Measurements from ENCODE around the gene DBI. TPM values are rescaled to one million over a fixed set of nuclear protein-coding genes. Genes with fewer than 3 reads are reported as not detected.

The DBI gene
- total and polyA plus RNA-seq, 2 donors from 2014 or later, result 135 to 1,066 TPM

GRCh38 chr2:119416299-119416923 is 49.6 kb downstream of the DBI start:
- H3K4me3 ChIP-seq (ENCODE audit: low read length in 3 of 3), result no peak overlapping the region
- DNase-seq, result no peak
- no peak for FAIRE-seq
- no peak for TF ChIP-seq CTCF (IDR thresholded peaks at IDR 0.05; ENCODE audit: borderline replicate concordance, extremely low read depth, insufficient read depth)
- H3K36me3 ChIP-seq (ENCODE audit: control insufficient read depth in 2 of 3, insufficient read depth in 3 of 3, low read length in 3 of 3), result no peaks in the 10 kb centered on the region
- intact Hi-C loops (cut with DNase I), result no loop called here
- H3K9me3 ChIP-seq (ENCODE audit: control insufficient read depth in 2 of 3, insufficient read depth in 1 of 3, low read length in 3 of 3), result no peaks in the 10 kb centered on the region
- H3K4me1 ChIP-seq (ENCODE audit: control insufficient read depth in 2 of 3, insufficient read depth in 2 of 3, low read depth in 1 of 3, low read length in 3 of 3), result peaks cover 0 to 8% (median 2%) of the 10 kb centered on the region in 3 donors
- H3K27ac ChIP-seq (ENCODE audit: low read depth in 2 of 2, low read length in 2 of 2), result peak overlapping the region; percentile 34 to 73
- no peak overlapping the region for H3K9ac ChIP-seq (ENCODE audit: low read length in 3 of 3)
- H3K27me3 ChIP-seq (ENCODE audit: control insufficient read depth, insufficient read depth, low read length), result no peaks in the 10 kb centered on the region

GRCh38 chr2:119417908-119418307 is 51.1 kb downstream of the DBI start:
- no peak overlapping the region for H3K9ac ChIP-seq (ENCODE audit: low read length in 3 of 3)
- H3K4me1 ChIP-seq (ENCODE audit: control insufficient read depth in 2 of 3, insufficient read depth in 2 of 3, low read depth in 1 of 3, low read length in 3 of 3), result peaks cover 0 to 8% (median 2%) of the 10 kb centered on the region in 3 donors
- intact Hi-C loops (cut with DNase I), result no loop called here
- no peaks in the 10 kb centered on the region for H3K36me3 ChIP-seq (ENCODE audit: control insufficient read depth in 2 of 3, insufficient read depth in 3 of 3, low read length in 3 of 3)
- DNase-seq, result no peak
- FAIRE-seq, result no peak
- H3K27ac ChIP-seq (ENCODE audit: low read depth in 2 of 2, low read length in 2 of 2), result peak overlapping the region; percentile 41 to 61
- no peaks in the 10 kb centered on the region for H3K27me3 ChIP-seq (ENCODE audit: control insufficient read depth, insufficient read depth, low read length)
- TF ChIP-seq CTCF (IDR thresholded peaks at IDR 0.05; ENCODE audit: borderline replicate concordance, extremely low read depth, insufficient read depth), result no peak
- H3K4me3 ChIP-seq (ENCODE audit: low read length in 3 of 3), result no peak overlapping the region
- no peaks in the 10 kb centered on the region for H3K9me3 ChIP-seq (ENCODE audit: control insufficient read depth in 2 of 3, insufficient read depth in 1 of 3, low read length in 3 of 3)

- FAIRE-seq, result no peak
- peaks cover 2 to 8% (median 2%) of the 10 kb centered on the region in 3 donors for H3K4me1 ChIP-seq (ENCODE audit: control insufficient read depth in 2 of 3, insufficient read depth in 2 of 3, low read depth in 1 of 3, low read length in 3 of 3)
- H3K4me3 ChIP-seq (ENCODE audit: low read length in 3 of 3), result no peak overlapping the region
- no peaks in the 10 kb centered on the region for H3K27me3 ChIP-seq (ENCODE audit: control insufficient read depth, insufficient read depth, low read length)
- TF ChIP-seq CTCF (IDR thresholded peaks at IDR 0.05; ENCODE audit: borderline replicate concordance, extremely low read depth, insufficient read depth), result no peak
- no peaks in the 10 kb centered on the region for H3K36me3 ChIP-seq (ENCODE audit: control insufficient read depth in 2 of 3, insufficient read depth in 3 of 3, low read length in 3 of 3)
- no peak overlapping the region for H3K9ac ChIP-seq (ENCODE audit: low read length in 3 of 3)
- intact Hi-C loops (cut with DNase I), result no loop called here
- no peak overlapping the region for H3K27ac ChIP-seq (ENCODE audit: low read depth in 2 of 2, low read length in 2 of 2)
- DNase-seq, result no peak
- H3K9me3 ChIP-seq (ENCODE audit: control insufficient read depth in 2 of 3, insufficient read depth in 1 of 3, low read length in 3 of 3), result no peaks in the 10 kb centered on the region
These were observed 52.3 kb downstream of the DBI start for GRCh38 chr2:119419065-119419464.

Data from kidney (tissue), 14 donors.